HG03108 (cell line): ENCODE data around the gene CTSW.
A peak's percentile ranks its signal among the peaks of the same experiment; 100 is the strongest.

ENCODE experiments used
- ATAC-seq: cut with Tn5 transposase; IDR thresholded peaks from one replicate; pipeline ENCODE4 v1.9.1; 2021; ENCODE audit warnings: moderate library complexity; ENCODE audit not compliant: unreplicated experiment

Gene CTSW

GRCh38 chr11:65866509-65867283, 12.9 kb upstream of the CTSW start:
- no peak for ATAC-seq

GRCh38 chr11:65867284-65868071, 12.2 kb upstream of the CTSW start:
- ATAC-seq, result no peak

GRCh38 chr11:65868076-65868667, 11.5 kb upstream of the CTSW start:
- ATAC-seq, result no peak

- ATAC-seq, result no peak
These were observed 10.7 kb upstream of the CTSW start for GRCh38 chr11:65868907-65869306.

GRCh38 chr11:65869643-65870306, 9.9 kb upstream of the CTSW start:
- no peak for ATAC-seq

GRCh38 chr11:65870307-65870658, 9.4 kb upstream of the CTSW start:
- no peak for ATAC-seq

GRCh38 chr11:65870706-65871681, 8.6 kb upstream of the CTSW start:
- ATAC-seq, result no peak

GRCh38 chr11:65871811-65872548, 7.7 kb upstream of the CTSW start:
- no peak for ATAC-seq

- ATAC-seq, result no peak
These were observed 6.9 kb upstream of the CTSW start, which contains the start of gene EFEMP2 for GRCh38 chr11:65872586-65873317. Gene EFEMP2, minus strand, starts transcription at chr11:65872800. Its CDS starts 446 bp downstream, at chr11:65872354.

GRCh38 chr11:65873318-65874156, 6.1 kb upstream of the CTSW start:
- peak; percentile 68 for ATAC-seq

- ATAC-seq, result no peak
These were observed 390 bp downstream of the CTSW start for GRCh38 chr11:65880027-65880426.

GRCh38 chr11:65880844-65881421, 1.3 kb downstream of the CTSW start:
- ATAC-seq, result no peak

GRCh38 chr11:65882120-65883057, 2.8 kb downstream of the CTSW start:
- no peak for ATAC-seq

GRCh38 chr11:65883058-65883761, 3.6 kb downstream of the CTSW start:
- no peak for ATAC-seq

GRCh38 chr11:65883786-65884715, 4.4 kb downstream of the CTSW start:
- no peak for ATAC-seq
